ENCODE measurements around the gene TNFAIP8L3. TPM values are rescaled to one million over a fixed set of nuclear protein-coding genes. Genes with fewer than 3 reads are reported as not detected.
A peak's percentile ranks its signal among the peaks of the same experiment; 100 is the strongest.

TNFAIP8L3 gene
- total and polyA plus RNA-seq, 9 of the 15 experiments (the other 6 are each of a cell fraction or from before 2014, with no cell fraction given) = 0.13 TPM; not detected in 8

GRCh38 chr15:51144021-51144532, 49.4 kb upstream of the TNFAIP8L3 start (continued):
- TF ChIP-seq PKNOX1 (IDR thresholded peaks at IDR 0.05) (peak; percentile 80), POU5F1 (IDR thresholded peaks at IDR 0.05; ENCODE audit: borderline replicate concordance, low read depth, low read length, partially characterized antibody) (no peak), ZNF445 (CRISPR knock-in tag; IDR thresholded peaks at IDR 0.05; ENCODE audit: low read depth) (no peak), CBX5 (IDR thresholded peaks at IDR 0.05; ENCODE audit: borderline replicate concordance, low read depth) (no peak), ZNF217 (CRISPR knock-in tag; IDR thresholded peaks at IDR 0.05) (no peak), ELK1 (CRISPR knock-in tag; IDR thresholded peaks at IDR 0.05) (no peak), HDAC8 (tag; IDR thresholded peaks at IDR 0.05) (no peak), ELF1 (tag; IDR thresholded peaks at IDR 0.05) (no peak), SMARCA4 (IDR thresholded peaks at IDR 0.05) (peak; percentile 39; the same call in 1 of the 2 replicates), TSC22D4 (tag; IDR thresholded peaks at IDR 0.05) (no peak), RNF2 (IDR thresholded peaks at IDR 0.05) (peak; percentile 35; the same call in 1 of the 2 replicates), DEAF1 (CRISPR knock-in tag; IDR thresholded peaks at IDR 0.05) (no peak), FOSL1 (tag; conservative IDR thresholded peaks at IDR 0.05) (peak; percentile 77), CCAR2 (IDR thresholded peaks at IDR 0.05; ENCODE audit: low read depth, low read length) (no peak), GTF2E2 (tag; IDR thresholded peaks at IDR 0.05) (no peak), ELF2 (CRISPR knock-in tag; IDR thresholded peaks at IDR 0.05) (no peak), STAT5B (CRISPR knock-in tag; IDR thresholded peaks at IDR 0.05) (no peak)
- TF ChIP-seq, protein P1, sequence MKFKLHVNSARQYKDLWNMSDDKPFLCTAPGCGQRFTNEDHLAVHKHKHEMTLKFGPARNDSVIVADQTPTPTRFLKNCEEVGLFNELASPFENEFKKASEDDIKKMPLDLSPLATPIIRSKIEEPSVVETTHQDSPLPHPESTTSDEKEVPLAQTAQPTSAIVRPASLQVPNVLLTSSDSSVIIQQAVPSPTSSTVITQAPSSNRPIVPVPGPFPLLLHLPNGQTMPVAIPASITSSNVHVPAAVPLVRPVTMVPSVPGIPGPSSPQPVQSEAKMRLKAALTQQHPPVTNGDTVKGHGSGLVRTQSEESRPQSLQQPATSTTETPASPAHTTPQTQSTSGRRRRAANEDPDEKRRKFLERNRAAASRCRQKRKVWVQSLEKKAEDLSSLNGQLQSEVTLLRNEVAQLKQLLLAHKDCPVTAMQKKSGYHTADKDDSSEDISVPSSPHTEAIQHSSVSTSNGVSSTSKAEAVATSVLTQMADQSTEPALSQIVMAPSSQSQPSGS (CRISPR knock-in tag; IDR thresholded peaks at IDR 0.05) = no peak
- TF ChIP-seq, protein P2, sequence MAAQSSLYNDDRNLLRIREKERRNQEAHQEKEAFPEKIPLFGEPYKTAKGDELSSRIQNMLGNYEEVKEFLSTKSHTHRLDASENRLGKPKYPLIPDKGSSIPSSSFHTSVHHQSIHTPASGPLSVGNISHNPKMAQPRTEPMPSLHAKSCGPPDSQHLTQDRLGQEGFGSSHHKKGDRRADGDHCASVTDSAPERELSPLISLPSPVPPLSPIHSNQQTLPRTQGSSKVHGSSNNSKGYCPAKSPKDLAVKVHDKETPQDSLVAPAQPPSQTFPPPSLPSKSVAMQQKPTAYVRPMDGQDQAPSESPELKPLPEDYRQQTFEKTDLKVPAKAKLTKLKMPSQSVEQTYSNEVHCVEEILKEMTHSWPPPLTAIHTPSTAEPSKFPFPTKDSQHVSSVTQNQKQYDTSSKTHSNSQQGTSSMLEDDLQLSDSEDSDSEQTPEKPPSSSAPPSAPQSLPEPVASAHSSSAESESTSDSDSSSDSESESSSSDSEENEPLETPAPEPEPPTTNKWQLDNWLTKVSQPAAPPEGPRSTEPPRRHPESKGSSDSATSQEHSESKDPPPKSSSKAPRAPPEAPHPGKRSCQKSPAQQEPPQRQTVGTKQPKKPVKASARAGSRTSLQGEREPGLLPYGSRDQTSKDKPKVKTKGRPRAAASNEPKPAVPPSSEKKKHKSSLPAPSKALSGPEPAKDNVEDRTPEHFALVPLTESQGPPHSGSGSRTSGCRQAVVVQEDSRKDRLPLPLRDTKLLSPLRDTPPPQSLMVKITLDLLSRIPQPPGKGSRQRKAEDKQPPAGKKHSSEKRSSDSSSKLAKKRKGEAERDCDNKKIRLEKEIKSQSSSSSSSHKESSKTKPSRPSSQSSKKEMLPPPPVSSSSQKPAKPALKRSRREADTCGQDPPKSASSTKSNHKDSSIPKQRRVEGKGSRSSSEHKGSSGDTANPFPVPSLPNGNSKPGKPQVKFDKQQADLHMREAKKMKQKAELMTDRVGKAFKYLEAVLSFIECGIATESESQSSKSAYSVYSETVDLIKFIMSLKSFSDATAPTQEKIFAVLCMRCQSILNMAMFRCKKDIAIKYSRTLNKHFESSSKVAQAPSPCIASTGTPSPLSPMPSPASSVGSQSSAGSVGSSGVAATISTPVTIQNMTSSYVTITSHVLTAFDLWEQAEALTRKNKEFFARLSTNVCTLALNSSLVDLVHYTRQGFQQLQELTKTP (IDR thresholded peaks at IDR 0.05; ENCODE audit: low read depth in 1 of 2, partially characterized antibody in 2 of 2) = no peak

Data from K562 (cell line).